NCI-H1417 (cell line): Measurements from ENCODE around the gene MAPK8IP1.

ENCODE experiments used
- DNase-seq, 3 experiments: peaks; one replicate each; lab custom pipeline; 2025; lab: John Stamatoyannopoulos, UW

The MAPK8IP1 gene

GRCh38 chr11:45907911-45908370 is 22.5 kb downstream of the MAPK8IP1 start:
- no peak for DNase-seq

- DNase-seq: no peak
Measured at GRCh38 chr11:45909594-45910475, 24.4 kb downstream of the MAPK8IP1 start.

GRCh38 chr11:45910623-45911022 is 25.2 kb downstream of the MAPK8IP1 start:
- DNase-seq: no peak

- no peak for DNase-seq
Measured at GRCh38 chr11:45913514-45913913, 28.1 kb downstream of the MAPK8IP1 start.

- DNase-seq: no peak
Measured at GRCh38 chr11:45913942-45914635, 28.6 kb downstream of the MAPK8IP1 start.

- no peak for DNase-seq
Measured at GRCh38 chr11:45915446-45915845, 30.0 kb downstream of the MAPK8IP1 start.

GRCh38 chr11:45917286-45917622 is 31.8 kb downstream of the MAPK8IP1 start:
- no peak for DNase-seq

GRCh38 chr11:45917623-45918330 is 32.3 kb downstream of the MAPK8IP1 start, which contains the start of gene PEX16:
PEX16 (minus strand) TSS chr11:45917877; CDS start chr11:45917811, 66 bp downstream.
- DNase-seq: peak; percentile 93 to 98 (median 95)

GRCh38 chr11:45918331-45918941 is 33.0 kb downstream of the MAPK8IP1 start:
- DNase-seq: peak; percentile 80 to 82 (median 81)

GRCh38 chr11:45918962-45919675 is 33.7 kb downstream of the MAPK8IP1 start:
- DNase-seq: no peak

GRCh38 chr11:45919806-45920530 is 34.5 kb downstream of the MAPK8IP1 start:
- DNase-seq: no peak

GRCh38 chr11:45920531-45921477 is 35.4 kb downstream of the MAPK8IP1 start:
- DNase-seq: no peak

- peak; percentile 87 to 92 (median 90) for DNase-seq
Measured at GRCh38 chr11:45921561-45922424, 36.3 kb downstream of the MAPK8IP1 start.

GRCh38 chr11:45922425-45923082 is 37.1 kb downstream of the MAPK8IP1 start, which contains the start of gene LARGE2:
LARGE2 (plus strand) TSS chr11:45922656; CDS start chr11:45922883, 227 bp downstream.
- DNase-seq: peak; percentile 83 to 89 (median 87)

- DNase-seq: no peak
Measured at GRCh38 chr11:45924036-45924915, 38.8 kb downstream of the MAPK8IP1 start.

- no peak for DNase-seq
Measured at GRCh38 chr11:45924927-45925326, 39.5 kb downstream of the MAPK8IP1 start.

GRCh38 chr11:45925550-45925949 is 40.1 kb downstream of the MAPK8IP1 start:
- DNase-seq: no peak
